Measurements from ENCODE around the gene GPR35. TPM values are rescaled to one million over a fixed set of nuclear protein-coding genes. Genes with fewer than 3 reads are reported as not detected.
A peak's percentile ranks its signal among the peaks of the same experiment; 100 is the strongest.

The GPR35 gene
- total RNA-seq, 6 donors from 2014 or later, result 1.9 to 14.7 (median 4.6) TPM

GRCh38 chr2:240603846-240604245 lies 21.4 kb upstream of the GPR35 start:
- H3K4me1 ChIP-seq, result peaks cover 0 to 15% (median 6%) of the 10 kb centered on the region in 4 donors
- no peak overlapping the region for H3K27ac ChIP-seq
- no peak overlapping the region for H3K4me3 ChIP-seq
- ATAC-seq (ENCODE audit: low FRiP score in 2 of 2) (no peak), DNase-seq (peak in 1 of 2 donors; percentile 76)
- WGBS, 2 donors, result 91% methylated on average over 10 of the region's 10 CpGs; no CpG with 5 or more reads in 1 of the 2 donors
- H3K27me3 ChIP-seq, result no peaks in the 10 kb centered on the region
- no peaks in the 10 kb centered on the region for H3K9me3 ChIP-seq
- peaks cover 0 to 19% (median 11%) of the 10 kb centered on the region in 4 donors for H3K36me3 ChIP-seq
- no peak for TF ChIP-seq EP300 (IDR thresholded peaks at IDR 0.05)

GRCh38 chr2:240604291-240604938 lies 20.9 kb upstream of the GPR35 start:
- peak overlapping the region in 1 of 4 donors; percentile 7 for H3K4me3 ChIP-seq
- no peak overlapping the region for H3K27ac ChIP-seq
- H3K9me3 ChIP-seq, result no peaks in the 10 kb centered on the region
- DNase-seq (peak in 1 of 2 donors; percentile 87), ATAC-seq (ENCODE audit: low FRiP score in 2 of 2) (peak; percentile 70 to 84)
- peaks cover 0 to 15% (median 6%) of the 10 kb centered on the region in 4 donors for H3K4me1 ChIP-seq
- 41 to 42% methylated on average over 10 of the region's 11 CpGs for WGBS, 2 donors
- no peaks in the 10 kb centered on the region for H3K27me3 ChIP-seq
- H3K36me3 ChIP-seq, result peaks cover 0 to 13% (median 5%) of the 10 kb centered on the region in 4 donors
- TF ChIP-seq, protein P1, sequence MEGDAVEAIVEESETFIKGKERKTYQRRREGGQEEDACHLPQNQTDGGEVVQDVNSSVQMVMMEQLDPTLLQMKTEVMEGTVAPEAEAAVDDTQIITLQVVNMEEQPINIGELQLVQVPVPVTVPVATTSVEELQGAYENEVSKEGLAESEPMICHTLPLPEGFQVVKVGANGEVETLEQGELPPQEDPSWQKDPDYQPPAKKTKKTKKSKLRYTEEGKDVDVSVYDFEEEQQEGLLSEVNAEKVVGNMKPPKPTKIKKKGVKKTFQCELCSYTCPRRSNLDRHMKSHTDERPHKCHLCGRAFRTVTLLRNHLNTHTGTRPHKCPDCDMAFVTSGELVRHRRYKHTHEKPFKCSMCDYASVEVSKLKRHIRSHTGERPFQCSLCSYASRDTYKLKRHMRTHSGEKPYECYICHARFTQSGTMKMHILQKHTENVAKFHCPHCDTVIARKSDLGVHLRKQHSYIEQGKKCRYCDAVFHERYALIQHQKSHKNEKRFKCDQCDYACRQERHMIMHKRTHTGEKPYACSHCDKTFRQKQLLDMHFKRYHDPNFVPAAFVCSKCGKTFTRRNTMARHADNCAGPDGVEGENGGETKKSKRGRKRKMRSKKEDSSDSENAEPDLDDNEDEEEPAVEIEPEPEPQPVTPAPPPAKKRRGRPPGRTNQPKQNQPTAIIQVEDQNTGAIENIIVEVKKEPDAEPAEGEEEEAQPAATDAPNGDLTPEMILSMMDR (IDR thresholded peaks at IDR 0.05), result peak; percentile 52 to 75 (median 66)
- no peak for TF ChIP-seq POLR2AphosphoS5 (IDR thresholded peaks at IDR 0.05)

DNA sequence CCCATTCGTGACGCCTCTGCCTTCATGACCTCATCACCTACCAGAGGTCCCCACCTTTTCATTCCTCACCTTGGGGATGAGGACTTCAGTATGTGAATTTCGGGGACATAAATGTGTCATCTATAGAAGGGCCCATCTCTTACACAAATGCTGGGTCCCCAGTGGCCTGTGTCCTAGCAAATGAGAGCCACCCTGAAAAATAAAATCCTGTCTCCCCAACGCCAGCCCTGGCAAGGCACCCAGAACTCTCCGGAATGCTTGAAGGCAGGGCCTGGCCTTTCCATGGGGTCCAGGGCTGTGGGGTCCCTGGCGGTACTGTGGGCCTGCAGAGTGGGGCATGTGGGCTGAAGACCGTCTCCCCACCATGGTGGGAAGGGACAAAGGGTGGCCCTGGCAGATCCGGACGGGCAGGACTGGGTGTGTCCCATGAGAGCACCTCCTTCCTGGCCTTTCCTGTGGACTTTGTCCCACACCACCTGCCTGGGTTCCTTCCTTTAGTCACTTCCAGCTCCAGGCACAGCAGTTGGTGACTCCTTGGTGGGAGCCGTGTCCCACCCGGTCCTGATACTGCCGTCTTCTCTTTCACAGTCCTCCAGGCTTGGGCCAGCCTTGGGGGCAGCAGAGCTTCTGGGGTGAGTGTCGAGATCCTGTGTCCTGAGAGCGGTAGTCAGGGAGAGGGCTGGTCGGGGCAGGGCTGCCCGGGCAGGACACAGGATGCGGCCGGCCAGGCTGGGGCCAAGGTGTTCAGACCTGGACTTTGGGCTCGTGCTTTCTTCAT lies 20.2 kb upstream of the GPR35 start:
- DNase-seq, result peak in 1 of 2 donors; percentile 74
- H3K27ac ChIP-seq, result no peak overlapping the region
- ATAC-seq (ENCODE audit: low FRiP score in 2 of 2), result peak in 1 of 2 donors; percentile 2
- WGBS, 2 donors, result 88 to 90% methylated on average over 12 to 19 of the region's 19 CpGs
- H3K4me3 ChIP-seq, result no peak overlapping the region
- H3K4me1 ChIP-seq, result peaks cover 0 to 15% (median 6%) of the 10 kb centered on the region in 4 donors
- TF ChIP-seq EP300 (IDR thresholded peaks at IDR 0.05) (no peak), POLR2A (IDR thresholded peaks at IDR 0.05) (no peak), POLR2AphosphoS5 (IDR thresholded peaks at IDR 0.05) (no peak)
- TF ChIP-seq, protein P1 (IDR thresholded peaks at IDR 0.05), result no peak
- no peaks in the 10 kb centered on the region for H3K9me3 ChIP-seq
- H3K27me3 ChIP-seq, result no peaks in the 10 kb centered on the region
- H3K36me3 ChIP-seq, result peaks cover 0 to 6% (median 3%) of the 10 kb centered on the region in 4 donors

GRCh38 chr2:240605867-240606743 lies 19.2 kb upstream of the GPR35 start:
- Histone ChIP-seq H3K27me3 (no peaks in the 10 kb centered on the region), H3K36me3 (peaks cover 0 to under 1% (median 0%) of the 10 kb centered on the region in 4 donors), H3K9me3 (no peaks in the 10 kb centered on the region), H3K27ac (no peak overlapping the region), H3K4me1 (peaks cover 0 to 15% (median 6%) of the 10 kb centered on the region in 4 donors), H3K4me3 (no peak overlapping the region)
- ATAC-seq (ENCODE audit: low FRiP score in 2 of 2) (no peak), DNase-seq (no peak)
- WGBS, 2 donors, result 84 to 92% methylated on average over 10 to 12 of the region's 12 CpGs
- TF ChIP-seq POLR2AphosphoS5 (IDR thresholded peaks at IDR 0.05) (no peak), POLR2A (IDR thresholded peaks at IDR 0.05) (no peak)
- TF ChIP-seq, protein P1 (IDR thresholded peaks at IDR 0.05), result no peak

Data from upper lobe of left lung (tissue), 6 donors.